Measurements from ENCODE around the gene TWIST2.

Gene TWIST2

GRCh38 chr2:238847841-238848690 is at the start of gene TWIST2:
Gene TWIST2 (plus strand): TSS chr2:238848085. CDS start chr2:238848216, 131 bp downstream.
- no peak for DNase-seq (ENCODE audit: low read depth)

- no peak for DNase-seq (ENCODE audit: low read depth)
Measured at GRCh38 chr2:238801791-238802190, 46.1 kb upstream of the TWIST2 start.

- no peak for DNase-seq (ENCODE audit: low read depth)
Measured at GRCh38 chr2:238802957-238803356, 44.9 kb upstream of the TWIST2 start.

GRCh38 chr2:238803996-238804870 is 43.7 kb upstream of the TWIST2 start:
- no peak for DNase-seq (ENCODE audit: low read depth)

- no peak for DNase-seq (ENCODE audit: low read depth)
Measured at GRCh38 chr2:238808761-238809160, 39.1 kb upstream of the TWIST2 start.

GRCh38 chr2:238810321-238810720 is 37.6 kb upstream of the TWIST2 start:
- DNase-seq (ENCODE audit: low read depth) = no peak

- no peak for DNase-seq (ENCODE audit: low read depth)
Measured at GRCh38 chr2:238811293-238811692, 36.6 kb upstream of the TWIST2 start.

- no peak for DNase-seq (ENCODE audit: low read depth)
Measured at GRCh38 chr2:238811759-238812158, 36.1 kb upstream of the TWIST2 start.

- DNase-seq (ENCODE audit: low read depth) = no peak
Measured at GRCh38 chr2:238813109-238813508, 34.8 kb upstream of the TWIST2 start.

GRCh38 chr2:238814815-238815214 is 33.1 kb upstream of the TWIST2 start:
- DNase-seq (ENCODE audit: low read depth) = no peak

GRCh38 chr2:238816291-238816690 is 31.6 kb upstream of the TWIST2 start:
- DNase-seq (ENCODE audit: low read depth) = no peak

- DNase-seq (ENCODE audit: low read depth) = no peak
Measured at GRCh38 chr2:238817382-238817781, 30.5 kb upstream of the TWIST2 start.

- no peak for DNase-seq (ENCODE audit: low read depth)
Measured at GRCh38 chr2:238817891-238818290, 30.0 kb upstream of the TWIST2 start.

- DNase-seq (ENCODE audit: low read depth) = no peak
Measured at GRCh38 chr2:238818561-238818960, 29.3 kb upstream of the TWIST2 start.

GRCh38 chr2:238820197-238820596 is 27.7 kb upstream of the TWIST2 start:
- no peak for DNase-seq (ENCODE audit: low read depth)

- no peak for DNase-seq (ENCODE audit: low read depth)
Measured at GRCh38 chr2:238820916-238821315, 27.0 kb upstream of the TWIST2 start.

- no peak for DNase-seq (ENCODE audit: low read depth)
Measured at GRCh38 chr2:238821391-238821790, 26.5 kb upstream of the TWIST2 start.

GRCh38 chr2:238821944-238822670 is 25.8 kb upstream of the TWIST2 start:
- no peak for DNase-seq (ENCODE audit: low read depth)

GRCh38 chr2:238822955-238823354 is 24.9 kb upstream of the TWIST2 start:
- no peak for DNase-seq (ENCODE audit: low read depth)

GRCh38 chr2:238831177-238831576 is 16.7 kb upstream of the TWIST2 start:
- DNase-seq (ENCODE audit: low read depth) = no peak

- DNase-seq (ENCODE audit: low read depth) = no peak
Measured at GRCh38 chr2:238834982-238835381, 12.9 kb upstream of the TWIST2 start.

- no peak for DNase-seq (ENCODE audit: low read depth)
Measured at GRCh38 chr2:238835726-238836301, 12.1 kb upstream of the TWIST2 start.
